Stimulated activated naive B cell treated with anti-CD40 and anti-IgM and Interleukin-4, amounts not matched to agents 10 μg/mL and 1 μg/mL and 100 μg/mL, for 72 hours (primary cell): ENCODE results near the gene AXIN1.
A peak's percentile ranks its signal among the peaks of the same experiment; 100 is the strongest.
"Not testable (repeated sequence)": the region's sequence is repeated elsewhere in the genome, so short reads cannot be mapped to it uniquely, and the experiment has no call there.

Experiments
- ATAC-seq, 2 donors: fragments of 150-1000 bp; cut with Tn5 transposase; replicated peaks; 2 replicates each; pipeline ENCODE4 v1.10.0; 2021; ENCODE audit warnings: moderate library complexity in 1 of 2
- DNase-seq: peaks from one replicate; pipeline ENCODE4 v3.0.0; 2021
- H3K27ac Mint-ChIP-seq: one replicate; pipeline ENCODE4 v1.8.0; 2022; ENCODE audit warnings: mild to moderate bottlenecking, mixed read lengths
- H3K27me3 Mint-ChIP-seq, 2 donors: one replicate each; pipeline ENCODE4 v1.8.0; 2022; ENCODE audit warnings: mixed read lengths in 2 of 2
- H3K36me3 Mint-ChIP-seq, 2 donors: one replicate each; pipeline ENCODE4 v1.8.0; 2022; ENCODE audit warnings: mixed read lengths in 2 of 2, mild to moderate bottlenecking in 1 of 2
- H3K4me1 Mint-ChIP-seq, 2 donors: one replicate each; pipeline ENCODE4 v1.8.0; 2022; ENCODE audit warnings: mixed read lengths in 2 of 2, mild to moderate bottlenecking in 1 of 2
- H3K4me3 Mint-ChIP-seq, 2 donors: one replicate each; pipeline ENCODE4 v1.8.0; 2022; ENCODE audit warnings: mild to moderate bottlenecking in 2 of 2, mixed read lengths in 2 of 2, moderate library complexity in 1 of 2
- H3K9me3 Mint-ChIP-seq, 2 donors: one replicate each; pipeline ENCODE4 v1.8.0; 2022; ENCODE audit warnings: mixed read lengths in 2 of 2, mild to moderate bottlenecking in 1 of 2

Gene AXIN1

GRCh38 chr16:359067-359763 is 6.7 kb upstream of the AXIN1 start:
- no peak for ATAC-seq
- no peaks in the 10 kb centered on the region for H3K9me3 Mint-ChIP-seq
- no peak for DNase-seq
- H3K4me3 Mint-ChIP-seq: no peak overlapping the region
- H3K27me3 Mint-ChIP-seq: peaks cover 14 to 18% of the 10 kb centered on the region in 2 donors
- no peak overlapping the region for H3K27ac Mint-ChIP-seq
- H3K4me1 Mint-ChIP-seq: peaks cover 8 to 18% of the 10 kb centered on the region in 2 donors
- H3K36me3 Mint-ChIP-seq: no peaks in the 10 kb centered on the region

GRCh38 chr16:356741-357140 is 4.2 kb upstream of the AXIN1 start:
- Mint-ChIP-seq H3K4me3 (no peak overlapping the region), H3K9me3 (no peaks in the 10 kb centered on the region)

GRCh38 chr16:354971-355461 is 2.5 kb upstream of the AXIN1 start:
- Mint-ChIP-seq H3K27ac (no peak overlapping the region), H3K9me3 (no peaks in the 10 kb centered on the region), H3K36me3 (peaks cover 3 to 7% of the 10 kb centered on the region in 2 donors), H3K4me3 (no peak overlapping the region), H3K4me1 (peaks cover 2 to 15% of the 10 kb centered on the region in 2 donors), H3K27me3 (no peaks in the 10 kb centered on the region)
- no peak for ATAC-seq
- DNase-seq: no peak

More at GRCh38 chr16:356741-357140, 4.2 kb upstream of the AXIN1 start:
- Mint-ChIP-seq H3K4me1 (peaks cover 3 to 8% of the 10 kb centered on the region in 2 donors), H3K36me3 (no peaks in the 10 kb centered on the region), H3K27ac (no peak overlapping the region), H3K27me3 (peaks cover 0 to 1% of the 10 kb centered on the region in 2 donors)
- ATAC-seq (no peak), DNase-seq (no peak)

GRCh38 chr16:354291-354881 is 1.9 kb upstream of the AXIN1 start:
- Mint-ChIP-seq H3K27me3 (no peaks in the 10 kb centered on the region), H3K36me3 (peaks cover 3 to 7% of the 10 kb centered on the region in 2 donors), H3K4me1 (peaks cover 5 to 21% of the 10 kb centered on the region in 2 donors), H3K9me3 (no peaks in the 10 kb centered on the region), H3K4me3 (peak overlapping the region; percentile 17 to 50), H3K27ac (no peak overlapping the region)
- DNase-seq (no peak), ATAC-seq (no peak)

- no peak overlapping the region for H3K27ac Mint-ChIP-seq
- peak overlapping the region; percentile 17 to 50 for H3K4me3 Mint-ChIP-seq
- DNase-seq (no peak), ATAC-seq (no peak)
- no peaks in the 10 kb centered on the region for H3K27me3 Mint-ChIP-seq
- H3K4me1 Mint-ChIP-seq: peaks cover 10 to 29% of the 10 kb centered on the region in 2 donors
- H3K36me3 Mint-ChIP-seq: peaks cover 3 to 10% of the 10 kb centered on the region in 2 donors
- H3K9me3 Mint-ChIP-seq: no peaks in the 10 kb centered on the region
Measured at GRCh38 chr16:353404-354290, 1.1 kb upstream of the AXIN1 start.

GRCh38 chr16:351804-352520 is 561 bp downstream of the AXIN1 start:
- H3K4me1 Mint-ChIP-seq: peaks cover 22 to 46% of the 10 kb centered on the region in 2 donors
- peaks cover 11 to 18% of the 10 kb centered on the region in 2 donors for H3K36me3 Mint-ChIP-seq
- H3K9me3 Mint-ChIP-seq: no peaks in the 10 kb centered on the region
- no peak for DNase-seq
- ATAC-seq: peak; percentile 37 to 38
- peak overlapping the region; percentile 82 to 84 for H3K4me3 Mint-ChIP-seq
- H3K27ac Mint-ChIP-seq: peak overlapping the region; percentile 84
- no peaks in the 10 kb centered on the region for H3K27me3 Mint-ChIP-seq

- H3K36me3 Mint-ChIP-seq: peaks cover 17 to 32% of the 10 kb centered on the region in 2 donors
- H3K9me3 Mint-ChIP-seq: no peaks in the 10 kb centered on the region
- H3K27me3 Mint-ChIP-seq: no peaks in the 10 kb centered on the region
- H3K4me1 Mint-ChIP-seq: peaks cover 24 to 58% of the 10 kb centered on the region in 2 donors
- H3K4me3 Mint-ChIP-seq: peak overlapping the region in 1 of 2 donors; percentile 82
- DNase-seq (no peak), ATAC-seq (no peak)
- no peak overlapping the region for H3K27ac Mint-ChIP-seq
Measured at GRCh38 chr16:350203-350602, 2.3 kb downstream of the AXIN1 start.

- no peak for DNase-seq
- H3K9me3 Mint-ChIP-seq: no peaks in the 10 kb centered on the region
- no peaks in the 10 kb centered on the region for H3K27me3 Mint-ChIP-seq
- peak overlapping the region; percentile 93 for H3K27ac Mint-ChIP-seq
- peak overlapping the region; percentile 72 to 73 for H3K4me3 Mint-ChIP-seq
- H3K36me3 Mint-ChIP-seq: peaks cover 26 to 40% of the 10 kb centered on the region in 2 donors
- peak; percentile 48 to 57 for ATAC-seq
- peaks cover 25 to 62% of the 10 kb centered on the region in 2 donors for H3K4me1 Mint-ChIP-seq
Measured at GRCh38 chr16:349211-349610, 3.3 kb downstream of the AXIN1 start.

- not testable (repeated sequence) for DNase-seq, ATAC-seq, H3K27me3 Mint-ChIP-seq, H3K27ac Mint-ChIP-seq, H3K9me3 Mint-ChIP-seq
- Mint-ChIP-seq H3K4me1 (peaks cover 25 to 57% of the 10 kb centered on the region in 2 donors), H3K36me3 (peaks cover 29 to 44% of the 10 kb centered on the region in 2 donors), H3K4me3 (peak overlapping the region; percentile 19 to 57)
Measured at GRCh38 chr16:348495-348894, 4.0 kb downstream of the AXIN1 start.

- H3K36me3 Mint-ChIP-seq: peaks cover 39 to 56% of the 10 kb centered on the region in 2 donors
- H3K9me3 Mint-ChIP-seq: no peaks in the 10 kb centered on the region
- H3K4me3 Mint-ChIP-seq: no peak overlapping the region
- peaks cover 29 to 69% of the 10 kb centered on the region in 2 donors for H3K4me1 Mint-ChIP-seq
- H3K27me3 Mint-ChIP-seq: no peaks in the 10 kb centered on the region
- H3K27ac Mint-ChIP-seq: peak overlapping the region; percentile 73
- DNase-seq (no peak), ATAC-seq (no peak)
Measured at GRCh38 chr16:347203-347602, 5.3 kb downstream of the AXIN1 start.

GRCh38 chr16:346587-346986 is 5.9 kb downstream of the AXIN1 start:
- Mint-ChIP-seq H3K9me3 (no peaks in the 10 kb centered on the region), H3K4me3 (no peak overlapping the region), H3K27ac (no peak overlapping the region), H3K27me3 (no peaks in the 10 kb centered on the region), H3K4me1 (peaks cover 31 to 73% of the 10 kb centered on the region in 2 donors), H3K36me3 (peaks cover 43 to 60% of the 10 kb centered on the region in 2 donors)
- no peak for DNase-seq
- no peak for ATAC-seq

GRCh38 chr16:345772-346171 is 6.8 kb downstream of the AXIN1 start:
- peaks cover 32 to 73% of the 10 kb centered on the region in 2 donors for H3K4me1 Mint-ChIP-seq
- ATAC-seq: no peak
- peaks cover 43 to 61% of the 10 kb centered on the region in 2 donors for H3K36me3 Mint-ChIP-seq
- H3K27ac Mint-ChIP-seq: no peak overlapping the region
- no peak overlapping the region for H3K4me3 Mint-ChIP-seq
- no peaks in the 10 kb centered on the region for H3K9me3 Mint-ChIP-seq
- H3K27me3 Mint-ChIP-seq: no peaks in the 10 kb centered on the region
- DNase-seq: no peak

GRCh38 chr16:342455-343213 is 9.9 kb downstream of the AXIN1 start:
- ATAC-seq (no peak), DNase-seq (no peak)
- peaks cover 48 to 68% of the 10 kb centered on the region in 2 donors for H3K36me3 Mint-ChIP-seq
- H3K4me3 Mint-ChIP-seq: no peak overlapping the region
- no peaks in the 10 kb centered on the region for H3K27me3 Mint-ChIP-seq
- no peak overlapping the region for H3K27ac Mint-ChIP-seq
- H3K4me1 Mint-ChIP-seq: peaks cover 31 to 70% of the 10 kb centered on the region in 2 donors
- no peaks in the 10 kb centered on the region for H3K9me3 Mint-ChIP-seq
